ENCODE measurements around the gene HNF1A. TPM values are rescaled to one million over a fixed set of nuclear protein-coding genes. Genes with fewer than 3 reads are reported as not detected.

The HNF1A gene
- total RNA-seq, 3 donors from 2014 or later (not counting 1 experiment from before 2014, with no cell fraction given) = not detected

GRCh38 chr12:120981407-120981941 is 3.1 kb downstream of the HNF1A start:
- Mint-ChIP-seq H3K27ac (no peak overlapping the region), H3K9me3 (no peaks in the 10 kb centered on the region), H3K4me3 (no peak overlapping the region), H3K27me3 (ENCODE audit: low read depth in 2 of 2) (peaks cover 0 to 3% of the 10 kb centered on the region in 2 donors), H3K4me1 (no peaks in the 10 kb centered on the region), H3K36me3 (no peaks in the 10 kb centered on the region)
- Histone ChIP-seq H3K27me3 (ENCODE audit: control insufficient read depth, insufficient read depth, low read length) (no peaks in the 10 kb centered on the region), H3K4me1 (ENCODE audit: control insufficient read depth, insufficient read depth, low read length) (no peaks in the 10 kb centered on the region), H3K36me3 (ENCODE audit: control insufficient read depth, insufficient read depth, low read length) (no peaks in the 10 kb centered on the region), H3K9me3 (ENCODE audit: control insufficient read depth, insufficient read depth, low read length) (no peaks in the 10 kb centered on the region), H3K4me3 (ENCODE audit: low read length) (no peak overlapping the region), H3K27ac (ENCODE audit: low read length) (no peak overlapping the region)
- WGBS (ENCODE audit: insufficient coverage) = 85% methylated on average over 6 of the region's 6 CpGs
- intact Hi-C loops (cut with micrococcal nuclease) = no loop called here
- TF ChIP-seq, protein P1, sequence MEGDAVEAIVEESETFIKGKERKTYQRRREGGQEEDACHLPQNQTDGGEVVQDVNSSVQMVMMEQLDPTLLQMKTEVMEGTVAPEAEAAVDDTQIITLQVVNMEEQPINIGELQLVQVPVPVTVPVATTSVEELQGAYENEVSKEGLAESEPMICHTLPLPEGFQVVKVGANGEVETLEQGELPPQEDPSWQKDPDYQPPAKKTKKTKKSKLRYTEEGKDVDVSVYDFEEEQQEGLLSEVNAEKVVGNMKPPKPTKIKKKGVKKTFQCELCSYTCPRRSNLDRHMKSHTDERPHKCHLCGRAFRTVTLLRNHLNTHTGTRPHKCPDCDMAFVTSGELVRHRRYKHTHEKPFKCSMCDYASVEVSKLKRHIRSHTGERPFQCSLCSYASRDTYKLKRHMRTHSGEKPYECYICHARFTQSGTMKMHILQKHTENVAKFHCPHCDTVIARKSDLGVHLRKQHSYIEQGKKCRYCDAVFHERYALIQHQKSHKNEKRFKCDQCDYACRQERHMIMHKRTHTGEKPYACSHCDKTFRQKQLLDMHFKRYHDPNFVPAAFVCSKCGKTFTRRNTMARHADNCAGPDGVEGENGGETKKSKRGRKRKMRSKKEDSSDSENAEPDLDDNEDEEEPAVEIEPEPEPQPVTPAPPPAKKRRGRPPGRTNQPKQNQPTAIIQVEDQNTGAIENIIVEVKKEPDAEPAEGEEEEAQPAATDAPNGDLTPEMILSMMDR (IDR thresholded peaks at IDR 0.05) = no peak
- ATAC-seq (no peak), DNase-seq (no peak)

DNA sequence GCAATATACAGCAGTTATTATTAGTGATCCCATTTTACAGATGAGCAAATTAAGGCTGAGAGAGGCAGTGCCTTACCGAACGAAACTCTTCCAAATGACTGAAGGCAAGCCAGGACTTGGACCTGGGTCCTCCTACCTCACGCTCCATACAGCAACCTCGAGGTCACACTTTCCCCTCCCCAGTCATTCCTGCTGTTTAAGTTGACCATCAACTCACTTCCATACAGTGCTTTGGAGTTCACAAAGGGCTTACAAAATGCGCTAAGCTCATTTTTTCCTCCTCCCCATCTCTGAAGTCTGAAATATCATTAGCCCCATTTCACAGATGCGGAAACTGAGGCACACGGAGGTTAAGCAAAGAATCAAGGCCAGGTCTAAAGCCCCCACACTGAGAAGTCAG is 4.3 kb downstream of the HNF1A start:
- TF ChIP-seq, protein P1 (IDR thresholded peaks at IDR 0.05) = no peak
- 83% methylated on average over 7 of the region's 7 CpGs for WGBS (ENCODE audit: insufficient coverage)
- H3K27me3 Mint-ChIP-seq (ENCODE audit: low read depth in 2 of 2) = peaks cover 0 to 3% of the 10 kb centered on the region in 2 donors

DNA sequence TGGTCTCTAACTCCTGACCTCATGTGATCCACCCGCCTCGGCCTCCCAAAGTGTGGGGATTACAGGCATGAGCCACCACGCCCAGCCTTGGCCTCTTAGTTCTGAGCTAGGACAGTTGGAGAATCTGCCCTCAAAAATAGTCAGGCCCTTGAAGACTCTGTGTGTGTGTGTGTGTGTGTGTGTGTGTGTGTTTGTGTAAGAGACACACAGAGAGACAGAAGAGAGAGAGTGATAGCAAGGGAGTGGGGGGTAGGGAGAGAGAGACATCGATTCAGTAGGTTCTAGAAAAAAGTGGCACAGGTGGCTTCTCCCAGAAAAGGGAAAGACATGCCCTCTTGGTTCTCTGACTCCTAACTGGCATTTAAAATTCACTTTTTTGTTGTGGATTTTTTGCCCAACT is 5.4 kb downstream of the HNF1A start:
- Histone ChIP-seq H3K4me3 (ENCODE audit: low read length) (no peak overlapping the region), H3K9me3 (ENCODE audit: control insufficient read depth, insufficient read depth, low read length) (no peaks in the 10 kb centered on the region), H3K27ac (ENCODE audit: low read length) (no peak overlapping the region), H3K36me3 (ENCODE audit: control insufficient read depth, insufficient read depth, low read length) (no peaks in the 10 kb centered on the region), H3K27me3 (ENCODE audit: control insufficient read depth, insufficient read depth, low read length) (no peaks in the 10 kb centered on the region), H3K4me1 (ENCODE audit: control insufficient read depth, insufficient read depth, low read length) (no peaks in the 10 kb centered on the region)
- Mint-ChIP-seq H3K4me3 (no peak overlapping the region), H3K27me3 (ENCODE audit: low read depth in 2 of 2) (peaks cover 0 to 3% of the 10 kb centered on the region in 2 donors), H3K27ac (no peak overlapping the region), H3K9me3 (peaks cover 0 to 3% of the 10 kb centered on the region in 2 donors), H3K36me3 (no peaks in the 10 kb centered on the region), H3K4me1 (no peaks in the 10 kb centered on the region)
- no peak for ATAC-seq
- intact Hi-C loops (cut with micrococcal nuclease) = no loop called here
- 93% methylated on average over 4 of the region's 4 CpGs for WGBS (ENCODE audit: insufficient coverage)
- no peak for DNase-seq
- TF ChIP-seq, protein P1 (IDR thresholded peaks at IDR 0.05) = no peak

More for the DNA sequence above, 4.3 kb downstream of the HNF1A start:
- Histone ChIP-seq H3K4me3 (ENCODE audit: low read length) (no peak overlapping the region), H3K4me1 (ENCODE audit: control insufficient read depth, insufficient read depth, low read length) (no peaks in the 10 kb centered on the region), H3K36me3 (ENCODE audit: control insufficient read depth, insufficient read depth, low read length) (no peaks in the 10 kb centered on the region), H3K9me3 (ENCODE audit: control insufficient read depth, insufficient read depth, low read length) (no peaks in the 10 kb centered on the region), H3K27ac (ENCODE audit: low read length) (no peak overlapping the region), H3K27me3 (ENCODE audit: control insufficient read depth, insufficient read depth, low read length) (no peaks in the 10 kb centered on the region)
- no peaks in the 10 kb centered on the region for H3K36me3 Mint-ChIP-seq
- intact Hi-C loops (cut with micrococcal nuclease) = no loop called here
- no peak overlapping the region for H3K4me3 Mint-ChIP-seq
- H3K9me3 Mint-ChIP-seq = no peaks in the 10 kb centered on the region
- ATAC-seq (no peak), DNase-seq (no peak)
- H3K27ac Mint-ChIP-seq = no peak overlapping the region
- no peaks in the 10 kb centered on the region for H3K4me1 Mint-ChIP-seq

DNA sequence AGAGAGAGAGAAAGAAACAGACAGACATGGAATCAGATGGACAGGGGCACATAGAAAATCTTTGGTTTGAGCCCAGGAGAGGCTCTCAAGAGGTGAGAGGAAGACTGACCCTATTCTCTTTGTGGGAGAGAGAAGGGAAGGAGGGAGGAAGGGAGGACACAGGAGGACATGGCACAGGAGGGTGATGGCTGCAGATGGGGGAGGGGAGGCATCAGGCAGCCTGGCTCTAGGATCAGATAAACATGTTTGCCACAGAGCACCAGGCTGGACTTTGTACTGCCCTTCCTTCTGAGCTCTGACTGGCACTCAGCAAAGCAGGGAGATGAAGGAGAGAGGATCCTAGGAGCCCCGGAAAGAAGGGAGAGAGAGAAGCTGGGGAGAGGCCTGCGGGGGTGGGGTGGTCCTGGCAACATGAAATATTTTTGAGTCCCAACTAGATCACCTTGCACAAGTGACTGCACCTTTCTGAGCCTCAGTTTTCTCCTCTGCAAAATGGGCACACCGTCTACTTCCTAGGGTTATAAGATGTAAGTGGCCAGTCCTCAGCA is 6.1 kb downstream of the HNF1A start:
- Mint-ChIP-seq H3K9me3 (peaks cover 0 to 3% of the 10 kb centered on the region in 2 donors), H3K4me3 (no peak overlapping the region), H3K27me3 (ENCODE audit: low read depth in 2 of 2) (peaks cover 0 to 3% of the 10 kb centered on the region in 2 donors), H3K36me3 (no peaks in the 10 kb centered on the region), H3K27ac (no peak overlapping the region), H3K4me1 (no peaks in the 10 kb centered on the region)
- H3K4me3 ChIP-seq (ENCODE audit: low read length) = no peak overlapping the region
- H3K27ac ChIP-seq (ENCODE audit: low read length) = no peak overlapping the region
- intact Hi-C loops (cut with micrococcal nuclease) = no loop called here
- H3K4me1 ChIP-seq (ENCODE audit: control insufficient read depth, insufficient read depth, low read length) = no peaks in the 10 kb centered on the region
- TF ChIP-seq, protein P1 (IDR thresholded peaks at IDR 0.05) = no peak
- no peaks in the 10 kb centered on the region for H3K36me3 ChIP-seq (ENCODE audit: control insufficient read depth, insufficient read depth, low read length)
- H3K27me3 ChIP-seq (ENCODE audit: control insufficient read depth, insufficient read depth, low read length) = no peaks in the 10 kb centered on the region
- ATAC-seq (no peak), DNase-seq (no peak)
- no peaks in the 10 kb centered on the region for H3K9me3 ChIP-seq (ENCODE audit: control insufficient read depth, insufficient read depth, low read length)
- WGBS (ENCODE audit: insufficient coverage) = 100% methylated on average over 3 of the region's 3 CpGs

Measured in natural killer cell (primary cell).